Thoracic aorta (tissue), 2 donors: ENCODE results near the gene KNDC1. TPM values are rescaled to one million over a fixed set of nuclear protein-coding genes. Genes with fewer than 3 reads are reported as not detected.

Source experiments
- ATAC-seq: fragments of 150-250 bp; one replicate; pipeline ENCODE4 v1.8.0; 2017; ENCODE audit warnings: low read depth; ENCODE audit not compliant: insufficient number of reproducible peaks, low FRiP score
- DNase-seq: peaks from one replicate; pipeline ENCODE4 v3.0.0-alpha.2; 2020; ENCODE audit warnings: low spot score
- H3K27ac ChIP-seq, 2 donors: fragments of 200-600 bp; sonication (generic); 1 replicate in 1 of 2; 2 replicates in 1 of 2; pipeline ENCODE4 v1.5.1; 2016; ENCODE audit warnings: mild to moderate bottlenecking in 2 of 2, moderate library complexity in 2 of 2
- H3K27me3 ChIP-seq: fragments of 200-600 bp; sonication (generic); replicated peaks from 2 replicates; pipeline ENCODE4 v1.6.0; 2016; ENCODE audit warnings: mild to moderate bottlenecking; ENCODE audit not compliant: insufficient read depth
- H3K36me3 ChIP-seq: fragments of 200-600 bp; sonication (generic); one replicate; pipeline ENCODE4 v1.5.1; 2016
- H3K4me1 ChIP-seq, 2 donors: fragments of 200-600 bp; sonication (generic); 1 replicate in 1 of 2; 2 replicates in 1 of 2; pipeline versions ENCODE4 v1.5.1 to v1.6.0; 2016; ENCODE audit warnings: low read depth in 2 of 2, mild to moderate bottlenecking in 1 of 2; ENCODE audit not compliant: control insufficient read depth in 1 of 2
- H3K4me3 ChIP-seq: fragments of 200-600 bp; sonication (generic); 2 replicates; pipeline ENCODE4 v1.5.1; 2016; ENCODE audit warnings: mild to moderate bottlenecking
- H3K9me3 ChIP-seq: fragments of 200-600 bp; sonication (generic); 2 replicates; pipeline ENCODE4 v1.5.1; 2016
- total RNA-seq, 2 donors: library from RNA; depleted of rRNA; stranded (reverse); fragments of >200 nt; gene quantifications; one replicate each; pipeline versions ENCODE4 v1.1.0 to v1.2.3, GENCODE V29; 2016
- TF ChIP-seq, protein P1 (sequence below): fragments of 200-600 bp; sonication (generic); IDR thresholded peaks from one replicate; pipeline ENCODE4 v1.5.1; 2019; ENCODE audit warnings: antibody characterized with exemption

Gene KNDC1
- total RNA-seq, 2 donors from 2014 or later: 0.14 to 0.95 TPM

DNA sequence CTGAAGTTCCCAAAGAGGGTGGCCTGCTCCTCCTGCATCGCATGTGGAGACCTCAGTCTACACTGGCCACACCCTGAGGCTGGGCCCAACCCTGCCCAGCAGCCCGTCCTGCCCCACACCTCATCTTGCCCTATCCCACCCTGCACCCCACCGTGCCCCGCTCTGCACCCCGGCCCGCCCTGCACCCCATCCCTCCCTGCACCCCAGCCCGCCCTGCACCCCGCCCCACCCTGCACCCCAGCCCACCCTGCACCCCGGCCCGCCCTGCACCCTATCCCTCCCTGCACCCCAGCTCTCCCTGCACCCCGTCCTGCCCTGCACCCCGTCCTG lies 92.2 kb downstream of the KNDC1 start:
- no peak overlapping the region for H3K27ac ChIP-seq
- TF ChIP-seq, protein P1, sequence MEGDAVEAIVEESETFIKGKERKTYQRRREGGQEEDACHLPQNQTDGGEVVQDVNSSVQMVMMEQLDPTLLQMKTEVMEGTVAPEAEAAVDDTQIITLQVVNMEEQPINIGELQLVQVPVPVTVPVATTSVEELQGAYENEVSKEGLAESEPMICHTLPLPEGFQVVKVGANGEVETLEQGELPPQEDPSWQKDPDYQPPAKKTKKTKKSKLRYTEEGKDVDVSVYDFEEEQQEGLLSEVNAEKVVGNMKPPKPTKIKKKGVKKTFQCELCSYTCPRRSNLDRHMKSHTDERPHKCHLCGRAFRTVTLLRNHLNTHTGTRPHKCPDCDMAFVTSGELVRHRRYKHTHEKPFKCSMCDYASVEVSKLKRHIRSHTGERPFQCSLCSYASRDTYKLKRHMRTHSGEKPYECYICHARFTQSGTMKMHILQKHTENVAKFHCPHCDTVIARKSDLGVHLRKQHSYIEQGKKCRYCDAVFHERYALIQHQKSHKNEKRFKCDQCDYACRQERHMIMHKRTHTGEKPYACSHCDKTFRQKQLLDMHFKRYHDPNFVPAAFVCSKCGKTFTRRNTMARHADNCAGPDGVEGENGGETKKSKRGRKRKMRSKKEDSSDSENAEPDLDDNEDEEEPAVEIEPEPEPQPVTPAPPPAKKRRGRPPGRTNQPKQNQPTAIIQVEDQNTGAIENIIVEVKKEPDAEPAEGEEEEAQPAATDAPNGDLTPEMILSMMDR: no peak
- H3K4me1 ChIP-seq: no peaks in the 10 kb centered on the region
- H3K27me3 ChIP-seq: no peaks in the 10 kb centered on the region
- H3K4me3 ChIP-seq: no peak overlapping the region
- no peak for DNase-seq
- ATAC-seq: no peak
- no peaks in the 10 kb centered on the region for H3K36me3 ChIP-seq
- no peaks in the 10 kb centered on the region for H3K9me3 ChIP-seq

DNA sequence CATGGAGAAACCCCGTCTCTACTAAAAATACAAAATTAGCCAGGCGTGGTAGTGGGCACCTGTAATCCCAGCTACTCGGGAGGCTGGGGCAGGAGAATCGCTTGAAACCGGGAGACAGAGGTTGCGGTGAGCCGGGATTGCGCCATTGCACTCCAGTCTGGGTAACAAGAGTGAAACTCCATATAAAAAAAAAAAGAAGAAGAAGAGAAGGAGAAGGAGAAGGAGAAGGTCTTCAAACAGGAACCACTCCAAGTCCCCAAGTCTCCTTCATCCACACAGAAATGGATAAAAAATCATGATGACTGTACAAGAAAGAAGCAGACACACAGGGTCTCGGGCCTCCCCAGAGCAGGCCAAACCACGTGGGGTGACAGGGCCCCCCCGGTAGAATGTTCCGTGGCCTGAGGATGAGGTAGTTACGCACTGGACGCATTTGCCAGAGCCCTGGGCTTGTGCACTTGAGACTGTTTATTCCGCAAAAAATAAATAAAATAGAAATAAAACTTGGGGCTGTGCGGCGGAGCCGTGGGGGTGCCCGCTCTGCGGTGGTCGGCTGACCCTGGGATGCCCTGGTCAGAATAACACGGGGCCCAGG lies 93.4 kb downstream of the KNDC1 start:
- Histone ChIP-seq H3K36me3 (no peaks in the 10 kb centered on the region), H3K4me3 (no peak overlapping the region), H3K9me3 (no peaks in the 10 kb centered on the region), H3K27ac (no peak overlapping the region), H3K27me3 (no peaks in the 10 kb centered on the region), H3K4me1 (peaks cover 3 to 11% of the 10 kb centered on the region in 2 donors)
- no peak for DNase-seq
- no peak for ATAC-seq
- TF ChIP-seq, protein P1: no peak

DNA sequence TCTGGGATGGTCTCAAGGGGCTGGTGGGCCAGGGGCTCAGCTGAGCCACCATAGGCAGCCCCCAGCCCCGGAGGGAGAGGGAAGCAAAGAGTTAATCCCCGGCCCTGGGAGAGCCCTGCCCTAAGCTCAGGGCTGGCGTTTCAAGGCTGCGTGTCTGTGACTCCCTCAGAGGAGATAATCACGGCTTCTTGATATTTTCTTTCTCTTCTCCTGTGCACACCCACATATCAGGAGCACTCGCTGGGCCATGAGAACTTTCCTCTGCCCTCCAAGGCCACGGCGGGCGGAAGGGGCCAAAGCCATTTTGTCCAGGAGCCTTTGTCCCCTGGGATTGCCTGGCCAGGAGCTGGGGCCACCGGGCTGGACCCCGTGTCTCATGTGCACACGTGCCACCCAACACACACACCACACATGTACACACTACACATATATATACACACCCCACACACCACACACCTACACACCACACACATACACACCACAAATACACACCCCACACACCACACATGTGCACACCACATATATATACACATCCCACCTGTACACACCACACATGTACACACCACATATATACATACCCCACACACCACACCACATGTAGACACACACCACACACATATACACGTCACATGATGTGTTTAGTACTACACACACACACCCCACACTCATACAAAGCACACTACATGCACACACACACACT lies 94.6 kb downstream of the KNDC1 start:
- H3K27ac ChIP-seq: no peak overlapping the region
- no peak for DNase-seq
- no peak overlapping the region for H3K4me3 ChIP-seq
- no peaks in the 10 kb centered on the region for H3K9me3 ChIP-seq
- H3K27me3 ChIP-seq: no peaks in the 10 kb centered on the region
- ATAC-seq: no peak
- TF ChIP-seq, protein P1: no peak
- peaks cover 4 to 22% of the 10 kb centered on the region in 2 donors for H3K4me1 ChIP-seq
- no peaks in the 10 kb centered on the region for H3K36me3 ChIP-seq

DNA sequence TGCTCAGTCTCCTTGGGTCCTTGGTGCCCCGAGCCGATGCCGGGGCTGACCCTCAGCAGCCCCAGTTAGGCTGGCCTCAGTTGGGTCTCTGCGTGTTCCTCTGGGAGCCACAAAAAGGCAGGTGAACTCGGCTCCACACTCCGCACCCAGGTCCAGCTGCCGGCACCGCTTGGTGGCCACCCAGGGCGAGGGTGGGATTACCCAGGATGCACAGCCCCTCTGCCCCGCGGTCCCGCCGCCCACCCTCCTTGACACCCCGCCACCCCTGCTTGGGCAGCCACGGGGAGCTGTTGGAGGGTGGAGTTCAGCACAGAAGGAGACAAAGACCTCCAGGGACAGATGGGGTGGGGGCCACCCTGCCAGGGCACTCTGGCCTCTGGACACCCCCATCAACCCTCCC lies 95.3 kb downstream of the KNDC1 start:
- H3K4me3 ChIP-seq: no peak overlapping the region
- no peaks in the 10 kb centered on the region for H3K27me3 ChIP-seq
- H3K9me3 ChIP-seq: no peaks in the 10 kb centered on the region
- no peaks in the 10 kb centered on the region for H3K36me3 ChIP-seq
- no peak overlapping the region for H3K27ac ChIP-seq
- H3K4me1 ChIP-seq: peaks cover 11 to 24% of the 10 kb centered on the region in 2 donors
- TF ChIP-seq, protein P1: no peak
- ATAC-seq: no peak
- DNase-seq: no peak

DNA sequence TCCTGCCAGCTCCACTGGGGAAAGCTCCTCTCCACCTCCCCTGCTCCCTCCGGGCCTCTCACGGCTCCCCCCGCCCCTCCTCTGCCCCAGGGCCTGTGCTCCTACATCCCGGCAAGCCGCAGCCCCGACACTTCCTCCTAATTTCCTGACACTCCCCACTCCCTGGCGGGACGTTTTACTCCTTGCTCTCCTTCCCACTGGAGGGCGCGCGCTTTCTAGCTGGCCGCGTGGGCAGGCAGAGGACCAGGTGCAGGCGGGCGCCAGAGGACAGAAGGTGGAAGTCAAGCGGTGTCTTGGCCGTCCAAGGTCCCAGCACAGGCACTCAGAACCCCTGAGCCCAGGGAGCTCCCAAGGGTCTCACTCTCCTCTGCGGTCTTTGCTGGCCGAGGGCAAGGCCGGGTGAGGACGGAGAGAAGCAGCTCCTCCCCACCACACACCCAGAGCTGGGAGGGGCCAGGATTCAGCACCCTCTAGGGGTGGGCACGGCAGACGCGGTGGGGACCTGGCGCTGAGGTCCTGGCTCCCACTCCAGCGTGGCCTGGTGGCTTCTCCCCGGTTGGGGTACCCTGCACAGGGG lies 97.6 kb downstream of the KNDC1 start:
- Histone ChIP-seq H3K27ac (peak overlapping the region in 1 of 2 donors; percentile 59), H3K36me3 (no peaks in the 10 kb centered on the region), H3K9me3 (no peaks in the 10 kb centered on the region), H3K27me3 (no peaks in the 10 kb centered on the region), H3K4me3 (peak overlapping the region; percentile 63), H3K4me1 (peaks cover 22 to 39% of the 10 kb centered on the region in 2 donors)
- no peak for DNase-seq
- ATAC-seq: no peak
- TF ChIP-seq, protein P1: peak; percentile 24
